ENCODE measurements around the gene ACTL8. TPM values are rescaled to one million over a fixed set of nuclear protein-coding genes. Genes with fewer than 3 reads are reported as not detected.

ACTL8 gene
- total RNA-seq, 3 donors from 2014 or later = not detected

DNA sequence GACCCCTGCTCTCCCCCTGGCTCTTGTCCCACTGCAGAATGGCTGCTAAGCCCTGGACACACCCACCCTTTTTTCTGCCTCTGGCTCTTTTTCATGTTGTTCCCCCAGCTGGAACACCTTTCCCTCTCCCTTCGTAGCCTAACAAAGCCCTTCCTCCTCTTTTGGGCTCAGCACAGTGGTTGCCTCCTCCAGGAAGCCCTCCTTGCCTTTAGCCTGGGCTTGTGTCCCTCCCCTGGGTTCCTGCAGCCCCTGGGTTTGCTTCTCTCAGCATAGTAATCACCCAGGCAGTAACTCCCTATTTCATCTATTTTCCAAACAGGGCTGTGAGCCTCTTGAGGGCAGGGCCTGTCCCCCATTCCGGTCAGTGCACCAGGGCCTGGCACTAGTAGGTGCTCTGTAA, 19.8 kb upstream of the ACTL8 start:
- no peak for DNase-seq (ENCODE audit: low spot score in 2 of 2)
- TF ChIP-seq CTCF (IDR thresholded peaks at IDR 0.05) (no peak), POLR2AphosphoS5 (IDR thresholded peaks at IDR 0.05) (no peak), POLR2A (IDR thresholded peaks at IDR 0.05) (no peak)
- Histone ChIP-seq H3K4me1 (no peaks in the 10 kb centered on the region), H3K9me3 (no peaks in the 10 kb centered on the region), H3K36me3 (no peaks in the 10 kb centered on the region), H3K27ac (no peak overlapping the region), H3K4me3 (no peak overlapping the region), H3K27me3 (peaks cover 0 to 21% of the 10 kb centered on the region in 2 donors)
- intact Hi-C loops (cut with DNase I; ENCODE audit: low total_unique reads) = no loop called here

- H3K36me3 ChIP-seq = no peaks in the 10 kb centered on the region
- H3K27me3 ChIP-seq = peaks cover 0 to 21% of the 10 kb centered on the region in 2 donors
- intact Hi-C loops (cut with DNase I; ENCODE audit: low total_unique reads) = no loop called here
- H3K27ac ChIP-seq = no peak overlapping the region
- no peak for DNase-seq (ENCODE audit: low spot score in 2 of 2)
- H3K9me3 ChIP-seq = no peaks in the 10 kb centered on the region
- H3K4me3 ChIP-seq = no peak overlapping the region
- no peaks in the 10 kb centered on the region for H3K4me1 ChIP-seq
- TF ChIP-seq POLR2AphosphoS5 (IDR thresholded peaks at IDR 0.05) (no peak), POLR2A (IDR thresholded peaks at IDR 0.05) (no peak), CTCF (IDR thresholded peaks at IDR 0.05) (no peak)
Observed at GRCh38 chr1:17735793-17736192, 19.3 kb upstream of the ACTL8 start.

- H3K9me3 ChIP-seq = no peaks in the 10 kb centered on the region
- no peak overlapping the region for H3K4me3 ChIP-seq
- TF ChIP-seq POLR2A (IDR thresholded peaks at IDR 0.05) = no peak
- TF ChIP-seq CTCF (IDR thresholded peaks at IDR 0.05) = no peak
- no peak for TF ChIP-seq POLR2AphosphoS5 (IDR thresholded peaks at IDR 0.05)
- H3K36me3 ChIP-seq = no peaks in the 10 kb centered on the region
- no peak overlapping the region for H3K27ac ChIP-seq
- intact Hi-C loops (cut with DNase I; ENCODE audit: low total_unique reads) = no loop called here
- DNase-seq (ENCODE audit: low spot score in 2 of 2) = no peak
- peaks cover 0 to 21% of the 10 kb centered on the region in 2 donors for H3K27me3 ChIP-seq
- H3K4me1 ChIP-seq = no peaks in the 10 kb centered on the region
Observed at GRCh38 chr1:17736625-17737024, 18.5 kb upstream of the ACTL8 start.

DNA sequence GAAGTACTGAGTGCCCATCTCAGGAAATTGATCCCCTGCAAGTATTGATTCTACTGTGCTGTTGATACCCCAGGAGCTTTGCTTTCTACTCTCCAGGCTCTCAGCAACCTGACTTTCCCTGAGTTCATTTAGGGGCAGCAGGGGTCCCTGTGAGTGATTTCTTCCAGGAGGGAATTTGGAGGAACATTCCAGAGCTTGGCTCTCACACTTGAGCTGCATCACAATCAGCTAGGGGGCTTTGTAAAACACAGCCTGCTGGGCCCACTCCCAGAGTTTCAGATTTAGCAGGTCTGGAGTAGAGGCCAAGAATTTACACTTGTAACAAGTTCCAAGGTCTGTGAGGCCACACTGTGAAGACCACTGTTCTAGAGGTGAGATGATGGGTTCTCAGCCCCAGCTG, 16.1 kb upstream of the ACTL8 start:
- H3K4me1 ChIP-seq = no peaks in the 10 kb centered on the region
- no peak for TF ChIP-seq CTCF (IDR thresholded peaks at IDR 0.05)
- no peak for TF ChIP-seq POLR2AphosphoS5 (IDR thresholded peaks at IDR 0.05)
- TF ChIP-seq POLR2A (IDR thresholded peaks at IDR 0.05) = no peak
- no peak overlapping the region for H3K4me3 ChIP-seq
- H3K27me3 ChIP-seq = peaks cover 0 to 21% of the 10 kb centered on the region in 2 donors
- no peak for DNase-seq (ENCODE audit: low spot score in 2 of 2)
- H3K27ac ChIP-seq = no peak overlapping the region
- no peaks in the 10 kb centered on the region for H3K9me3 ChIP-seq
- H3K36me3 ChIP-seq = no peaks in the 10 kb centered on the region
- intact Hi-C loops (cut with DNase I; ENCODE audit: low total_unique reads) = no loop called here

GRCh38 chr1:17741052-17741451, 14.1 kb upstream of the ACTL8 start:
- H3K36me3 ChIP-seq = no peaks in the 10 kb centered on the region

More at GRCh38 chr1:17741052-17741451, 14.1 kb upstream of the ACTL8 start:
- intact Hi-C loops (cut with DNase I; ENCODE audit: low total_unique reads) = no loop called here
- Histone ChIP-seq H3K27me3 (peaks cover 0 to 17% of the 10 kb centered on the region in 2 donors), H3K4me3 (no peak overlapping the region), H3K9me3 (no peaks in the 10 kb centered on the region), H3K4me1 (no peaks in the 10 kb centered on the region), H3K27ac (no peak overlapping the region)
- DNase-seq (ENCODE audit: low spot score in 2 of 2) = no peak
- no peak for TF ChIP-seq POLR2A (IDR thresholded peaks at IDR 0.05)
- TF ChIP-seq POLR2AphosphoS5 (IDR thresholded peaks at IDR 0.05) = no peak
- TF ChIP-seq CTCF (IDR thresholded peaks at IDR 0.05) = no peak
